CD4-positive, alpha-beta memory T cell (primary cell): Measurements from ENCODE around the gene KLC1. TPM values are rescaled to one million over a fixed set of nuclear protein-coding genes. Genes with fewer than 3 reads are reported as not detected.
A peak's percentile ranks its signal among the peaks of the same experiment; 100 is the strongest.

Experiments
- CTCF ChIA-PET: fragments of 350-600 bp; sonication (Branson Sonifier 250); formaldehyde crosslinking; loops from one replicate; lab custom pipeline; 2021; ENCODE audit warnings: inconsistent platforms; ENCODE audit not compliant: partially characterized antibody; lab: Charles Lee
- POLR2A ChIA-PET: fragments of 350-600 bp; sonication (Branson Sonifier 250); formaldehyde crosslinking; loops from one replicate; lab custom pipeline; 2021; ENCODE audit not compliant: partially characterized antibody; lab: Charles Lee
- DNase-seq, 5 donors: peaks; one replicate each; pipeline versions ENCODE4 v3.0.0 to v3.0.0-alpha.2; 2020 to 2022; ENCODE audit warnings: mixed read lengths in 1 of 5
- H3K27ac ChIP-seq: one replicate; pipeline ENCODE4 v1.7.0; 2013; ENCODE audit warnings: low read depth, low read length
- H3K27me3 ChIP-seq: 2 replicates; pipeline ENCODE4 v1.7.0; 2013; ENCODE audit warnings: mild to moderate bottlenecking, low read length, moderate library complexity; ENCODE audit not compliant: insufficient read depth
- H3K36me3 ChIP-seq: 2 replicates; pipeline ENCODE4 v1.7.0; 2013; ENCODE audit warnings: mild to moderate bottlenecking, low read length, moderate library complexity; ENCODE audit not compliant: insufficient read depth
- H3K4me1 ChIP-seq: 2 replicates; pipeline ENCODE4 v1.7.0; 2013; ENCODE audit warnings: mild to moderate bottlenecking, low read length, moderate library complexity; ENCODE audit not compliant: insufficient read depth
- H3K4me3 ChIP-seq, 2 donors: one replicate each; pipeline ENCODE4 v1.7.0; 2013; ENCODE audit warnings: low read length in 2 of 2, mild to moderate bottlenecking in 1 of 2
- H3K9me3 ChIP-seq, 2 donors: one replicate each; pipeline ENCODE4 v1.7.0; 2013; ENCODE audit warnings: low read length in 2 of 2, control low read depth in 1 of 2; ENCODE audit not compliant: control insufficient read depth in 1 of 2
- H3K27ac Mint-ChIP-seq, 7 donors: one replicate each; pipeline ENCODE4 v1.8.0; 2020 to 2021; ENCODE audit warnings: mixed read lengths in 7 of 7, mild to moderate bottlenecking in 6 of 7, inconsistent platforms in 3 of 7, moderate library complexity in 3 of 7
- H3K27me3 Mint-ChIP-seq, 2 donors: one replicate each; pipeline ENCODE4 v1.8.0; 2020 to 2021; ENCODE audit warnings: mixed read lengths in 2 of 2
- H3K36me3 Mint-ChIP-seq, 2 donors: one replicate each; pipeline ENCODE4 v1.8.0; 2020 to 2021; ENCODE audit warnings: mixed read lengths in 2 of 2, inconsistent platforms in 1 of 2, mild to moderate bottlenecking in 1 of 2
- H3K4me1 Mint-ChIP-seq, 4 donors: one replicate each; pipeline ENCODE4 v1.8.0; 2020 to 2021; ENCODE audit warnings: mixed read lengths in 4 of 4, mild to moderate bottlenecking in 1 of 4
- H3K4me3 Mint-ChIP-seq, 8 donors: one replicate each; pipeline ENCODE4 v1.8.0; 2020 to 2021; ENCODE audit warnings: mixed read lengths in 8 of 8, mild to moderate bottlenecking in 7 of 8, moderate library complexity in 6 of 8, inconsistent platforms in 3 of 8
- H3K9me3 Mint-ChIP-seq, 8 donors: one replicate each; pipeline ENCODE4 v1.8.0; 2020 to 2021; ENCODE audit warnings: mixed read lengths in 8 of 8, mild to moderate bottlenecking in 5 of 8, inconsistent platforms in 3 of 8, moderate library complexity in 1 of 8
- intact Hi-C: fragments of 100-400 bp; cut with micrococcal nuclease; formaldehyde crosslinking; loops from one replicate; pipeline ENCODE4 v1.15.1; 2023
- polyA plus RNA-seq, 2 donors: library from polyadenylated mRNA; unstranded; fragments of 300-500 nt; fragmentation: Illumina TruSeq; gene quantifications; one replicate each; pipeline ENCODE4 v1.2.3, GENCODE V29; 2021
- total RNA-seq, 2 experiments: library from RNA; stranded (reverse); gene quantifications; one replicate each; pipeline ENCODE4 v1.2.3, GENCODE V29; 2021

The KLC1 gene
- total and polyA plus RNA-seq, 4 experiments from 2014 or later, result 31.8 to 278 (median 165) TPM

DNA sequence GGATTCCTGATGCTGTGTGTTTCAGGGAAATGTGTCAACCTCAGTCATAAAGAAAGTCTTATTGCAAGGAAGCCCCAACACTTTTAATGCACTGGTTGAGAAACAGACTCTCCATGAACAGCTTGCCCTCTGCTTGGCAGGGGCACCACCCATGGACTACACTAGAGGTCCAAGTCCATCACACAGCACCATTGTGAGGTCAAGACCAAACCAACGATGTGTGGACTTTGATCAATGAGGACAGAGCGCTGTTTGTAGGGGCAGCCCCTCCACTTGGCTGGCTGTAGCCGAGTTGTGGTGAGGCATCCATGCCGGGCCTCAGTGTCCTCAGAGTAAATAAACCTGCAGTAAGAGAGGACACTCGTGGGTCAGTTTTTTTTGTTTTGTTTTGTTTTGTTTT is 116.4 kb downstream of the KLC1 start:
- peaks cover 9 to 12% (median 11%) of the 10 kb centered on the region in 4 donors for H3K4me1 Mint-ChIP-seq
- Histone ChIP-seq H3K27me3 (no peaks in the 10 kb centered on the region), H3K27ac (no peak overlapping the region), H3K9me3 (no peaks in the 10 kb centered on the region), H3K36me3 (no peaks in the 10 kb centered on the region), H3K4me1 (peaks cover 12% of the 10 kb centered on the region), H3K4me3 (no peak overlapping the region)
- no peak for DNase-seq
- CTCF ChIA-PET, result no interaction called here
- peaks cover 0 to 1% (median 0%) of the 10 kb centered on the region in 8 donors for H3K9me3 Mint-ChIP-seq
- peaks cover 13 to 45% of the 10 kb centered on the region in 2 donors for H3K36me3 Mint-ChIP-seq
- POLR2A ChIA-PET, result no interaction called here
- no peak overlapping the region for H3K27ac Mint-ChIP-seq
- no peak overlapping the region for H3K4me3 Mint-ChIP-seq
- intact Hi-C loops, result no loop called here
- no peaks in the 10 kb centered on the region for H3K27me3 Mint-ChIP-seq

DNA sequence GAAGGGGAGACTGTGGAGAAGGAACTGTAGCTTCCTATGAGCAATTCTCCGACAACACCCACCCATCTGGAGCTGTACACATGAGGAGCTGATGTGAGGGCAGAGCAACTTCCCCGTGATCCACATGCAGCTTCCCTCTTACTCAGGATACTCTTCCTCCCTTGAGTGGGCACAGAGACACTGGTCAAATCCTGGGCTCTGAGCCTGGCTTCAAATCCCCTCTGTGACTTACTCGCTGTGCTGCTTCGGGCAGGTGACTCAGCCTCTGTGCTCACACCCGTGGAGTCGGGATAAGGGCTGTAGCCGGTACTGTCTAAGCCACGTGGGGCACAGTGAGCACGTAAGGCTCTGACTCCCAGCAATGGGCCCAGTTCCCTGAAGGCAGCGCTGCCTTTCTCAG is 117.7 kb downstream of the KLC1 start:
- H3K9me3 Mint-ChIP-seq, result peaks cover 0 to 1% (median 0%) of the 10 kb centered on the region in 8 donors
- ChIA-PET POLR2A (interaction anchor here (1.4 kb wide), 1 partner anchor 31 kb away, joined by 4 read pairs; the partner anchor contains the start of genes XRCC3 and ZFYVE21), CTCF (interaction anchor here (0.6 kb wide), 1 partner anchor 254 kb away, joined by 3 read pairs; no protein-coding TSS in a partner anchor)
- no peak overlapping the region for H3K27ac ChIP-seq
- no peak overlapping the region for H3K27ac Mint-ChIP-seq
- H3K27me3 Mint-ChIP-seq, result no peaks in the 10 kb centered on the region
- intact Hi-C loops, result no loop called here
- H3K36me3 Mint-ChIP-seq, result peaks cover 8 to 36% of the 10 kb centered on the region in 2 donors
- H3K36me3 ChIP-seq, result no peaks in the 10 kb centered on the region
- H3K4me3 ChIP-seq, result no peak overlapping the region
- H3K9me3 ChIP-seq, result no peaks in the 10 kb centered on the region
- peaks cover 12% of the 10 kb centered on the region for H3K4me1 ChIP-seq
- no peak overlapping the region for H3K4me3 Mint-ChIP-seq
- no peaks in the 10 kb centered on the region for H3K27me3 ChIP-seq
- peaks cover 9 to 12% (median 11%) of the 10 kb centered on the region in 4 donors for H3K4me1 Mint-ChIP-seq
- DNase-seq, result no peak

DNA sequence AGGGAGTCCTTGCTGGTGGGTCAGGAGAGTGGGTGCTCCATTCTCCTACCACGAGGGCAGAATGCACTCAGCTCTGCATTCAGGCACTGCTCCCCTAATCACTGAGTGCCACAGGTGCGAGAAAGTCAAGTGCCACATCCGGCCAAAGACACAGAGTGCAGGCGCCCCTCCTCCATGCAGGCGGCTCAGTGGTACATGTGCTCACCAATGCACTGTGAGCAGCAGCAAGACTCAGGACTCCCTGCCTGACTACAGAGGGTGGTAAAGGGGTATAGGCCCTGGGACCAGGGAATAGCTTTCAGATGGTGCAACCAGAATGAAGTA is 119.5 kb downstream of the KLC1 start:
- Histone ChIP-seq H3K9me3 (no peaks in the 10 kb centered on the region), H3K27ac (no peak overlapping the region), H3K27me3 (no peaks in the 10 kb centered on the region), H3K4me3 (no peak overlapping the region), H3K36me3 (no peaks in the 10 kb centered on the region), H3K4me1 (peaks cover 12% of the 10 kb centered on the region)
- POLR2A ChIA-PET, result no interaction called here
- Mint-ChIP-seq H3K36me3 (peaks cover 8 to 32% of the 10 kb centered on the region in 2 donors), H3K9me3 (peaks cover 0 to 1% (median 0%) of the 10 kb centered on the region in 8 donors), H3K27ac (peak overlapping the region in 6 of 7 donors; percentile 6 to 72 (median 30)), H3K4me3 (peak overlapping the region in 3 of 8 donors; percentile 21 to 48 (median 24)), H3K4me1 (peaks cover 9 to 12% (median 11%) of the 10 kb centered on the region in 4 donors), H3K27me3 (no peaks in the 10 kb centered on the region)
- CTCF ChIA-PET, result no interaction called here
- intact Hi-C loops, result no loop called here
- DNase-seq, result peak; percentile 28 to 56 (median 34)

DNA sequence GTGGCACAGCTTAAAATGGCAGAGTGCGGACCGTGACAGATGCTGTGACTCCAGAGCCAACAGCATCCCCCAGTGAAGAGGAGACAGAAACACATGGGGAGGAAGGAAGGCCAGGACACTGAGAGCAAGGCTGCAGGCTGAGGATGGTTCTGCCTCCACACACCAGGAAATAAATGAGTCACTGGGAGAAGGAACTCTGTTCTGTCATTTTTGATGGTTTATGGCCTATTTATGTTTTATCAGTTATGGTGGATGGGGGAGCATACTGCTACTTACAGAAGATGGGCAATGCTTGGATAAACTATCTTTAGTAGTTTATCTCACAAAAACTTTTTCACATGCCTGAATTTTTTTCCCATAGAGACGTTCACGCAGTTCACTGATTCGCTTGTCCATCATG is 120.4 kb downstream of the KLC1 start:
- peaks cover 11 to 32% of the 10 kb centered on the region in 2 donors for H3K36me3 Mint-ChIP-seq
- Histone ChIP-seq H3K9me3 (no peaks in the 10 kb centered on the region), H3K27me3 (no peaks in the 10 kb centered on the region), H3K27ac (no peak overlapping the region), H3K4me3 (no peak overlapping the region), H3K36me3 (no peaks in the 10 kb centered on the region), H3K4me1 (peaks cover 12% of the 10 kb centered on the region)
- H3K27me3 Mint-ChIP-seq, result no peaks in the 10 kb centered on the region
- ChIA-PET CTCF (no interaction called here), POLR2A (no interaction called here)
- no peak for DNase-seq
- no peak overlapping the region for H3K4me3 Mint-ChIP-seq
- intact Hi-C loops, result no loop called here
- H3K27ac Mint-ChIP-seq, result peak overlapping the region in 3 of 7 donors; percentile 45 to 64 (median 55)
- peaks cover 9 to 12% (median 11%) of the 10 kb centered on the region in 4 donors for H3K4me1 Mint-ChIP-seq
- peaks cover 0 to 1% (median 0%) of the 10 kb centered on the region in 8 donors for H3K9me3 Mint-ChIP-seq

DNA sequence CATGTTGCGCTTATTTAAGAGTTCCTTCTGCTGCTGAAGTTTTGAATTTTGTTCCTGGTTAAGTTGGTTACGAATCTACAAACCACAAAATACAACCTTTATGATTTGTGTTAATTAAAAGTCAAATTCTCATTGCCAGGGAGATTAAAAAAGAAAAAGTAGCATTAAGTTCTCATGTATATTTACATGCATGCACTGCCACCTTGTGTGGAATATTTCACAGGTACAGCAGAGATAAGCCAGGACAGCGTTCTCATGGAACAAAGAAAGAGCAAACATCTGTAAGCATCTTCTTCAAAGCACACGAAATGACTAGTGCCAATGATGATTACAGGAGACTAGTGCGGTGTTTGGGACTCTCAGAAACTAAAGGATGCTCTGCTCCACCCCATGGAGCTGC is 120.8 kb downstream of the KLC1 start:
- Histone ChIP-seq H3K27me3 (no peaks in the 10 kb centered on the region), H3K4me3 (no peak overlapping the region), H3K4me1 (peaks cover 12% of the 10 kb centered on the region), H3K36me3 (no peaks in the 10 kb centered on the region), H3K27ac (no peak overlapping the region), H3K9me3 (no peaks in the 10 kb centered on the region)
- Mint-ChIP-seq H3K36me3 (peaks cover 11 to 28% of the 10 kb centered on the region in 2 donors), H3K4me1 (peaks cover 9 to 12% (median 11%) of the 10 kb centered on the region in 4 donors), H3K27me3 (no peaks in the 10 kb centered on the region), H3K4me3 (no peak overlapping the region), H3K27ac (no peak overlapping the region), H3K9me3 (peaks cover 0 to 1% (median 0%) of the 10 kb centered on the region in 8 donors)
- intact Hi-C loops, result no loop called here
- CTCF ChIA-PET, result no interaction called here
- POLR2A ChIA-PET, result no interaction called here
- no peak for DNase-seq

Other genes starting within 250 kb of the KLC1 start
- gene MARK3, start 243.8 kb upstream of the KLC1 start, total RNA-seq, result 100 to 1,000 TPM; 108 to 113 TPM
- 10 to 100 TPM; 18.4 to 44.7 TPM for gene MARK3, start 243.8 kb upstream of the KLC1 start, polyA plus RNA-seq
- gene CKB, start 106.4 kb upstream of the KLC1 start, total RNA-seq, result 1 to 10 TPM; 2.8 to 3.0 TPM
- 1 to 10 TPM; 2.0 to 2.1 TPM for gene CKB, start 106.4 kb upstream of the KLC1 start, polyA plus RNA-seq
- gene TRMT61A, start 100.0 kb upstream of the KLC1 start, total RNA-seq, result 10 to 100 TPM; 14.0 TPM
- gene TRMT61A, start 100.0 kb upstream of the KLC1 start, polyA plus RNA-seq, result 1 to 10 TPM; 4.6 to 9.3 TPM
- gene BAG5, start 66.6 kb upstream of the KLC1 start, total RNA-seq, result 10 to 100 TPM; 37.0 to 37.1 TPM
- gene BAG5, start 66.6 kb upstream of the KLC1 start, polyA plus RNA-seq, result 10 to 100 TPM; 33.1 to 39.5 TPM
- 10 to 100 TPM; 26.1 to 29.2 TPM for gene COA8, start 66.3 kb upstream of the KLC1 start, total RNA-seq
- gene COA8, start 66.3 kb upstream of the KLC1 start, polyA plus RNA-seq, result 10 to 100 TPM; 52.9 to 63.9 TPM
- gene XRCC3, start 86.2 kb downstream of the KLC1 start, total RNA-seq, result 10 to 100 TPM; 10.3 to 12.6 TPM
- gene XRCC3, start 86.2 kb downstream of the KLC1 start, polyA plus RNA-seq, result 1 to 10 TPM; 2.2 to 3.2 TPM
- 10 to 100 TPM; 17.4 to 18.8 TPM for gene ZFYVE21, start 86.6 kb downstream of the KLC1 start, total RNA-seq
- 10 to 100 TPM; 17.2 to 18.0 TPM for gene ZFYVE21, start 86.6 kb downstream of the KLC1 start, polyA plus RNA-seq
- gene PPP1R13B, start 218.4 kb downstream of the KLC1 start, total RNA-seq, result 10 to 100 TPM; 23.3 to 30.5 TPM
- gene PPP1R13B, start 218.4 kb downstream of the KLC1 start, polyA plus RNA-seq, result 1 to 10 TPM in 1 of 2 donors, under 1 TPM in 1; 0.72 to 8.2 TPM